ENCODE measurements around the gene KCNH6.

KCNH6 gene

GRCh38 chr17:63530557-63531021 is 7.4 kb downstream of the KCNH6 start:
- no peak overlapping the region for H3K4me3 ChIP-seq (replicated peaks; ENCODE audit: insufficient read depth, low read length)
- H3K27me3 ChIP-seq (ENCODE audit: insufficient read depth, poor library complexity, severe bottlenecking) = no peaks in the 10 kb centered on the region
- no peak overlapping the region for H3K27ac ChIP-seq (replicated peaks)
- TF ChIP-seq SPI1 (IDR thresholded peaks at IDR 0.05; ENCODE audit: borderline replicate concordance, low read depth) (no peak), CTCF (IDR thresholded peaks at IDR 0.05; ENCODE audit: insufficient read depth, low read length) (no peak), GABPA (IDR thresholded peaks at IDR 0.05; ENCODE audit: low read depth) (no peak), POLR2AphosphoS5 (IDR thresholded peaks at IDR 0.05; ENCODE audit: low read depth) (no peak), REST (IDR thresholded peaks at IDR 0.05; ENCODE audit: insufficient replicate concordance, low read depth) (no peak)
- DNase-seq (ENCODE audit: low read depth in 1 of 2, low spot score in 1 of 2) = no peak

GRCh38 chr17:63531022-63531965 is 8.1 kb downstream of the KCNH6 start:
- peaks cover 3% of the 10 kb centered on the region for H3K27me3 ChIP-seq (ENCODE audit: insufficient read depth, poor library complexity, severe bottlenecking)
- no peak overlapping the region for H3K4me3 ChIP-seq (replicated peaks; ENCODE audit: insufficient read depth, low read length)
- no peak for DNase-seq (ENCODE audit: low read depth in 1 of 2, low spot score in 1 of 2)
- no peak for TF ChIP-seq SPI1 (IDR thresholded peaks at IDR 0.05; ENCODE audit: borderline replicate concordance, low read depth)
- TF ChIP-seq GABPA (IDR thresholded peaks at IDR 0.05; ENCODE audit: low read depth) = no peak
- no peak overlapping the region for H3K27ac ChIP-seq (replicated peaks)

- no peak overlapping the region for H3K27ac ChIP-seq (replicated peaks)
- no peak for DNase-seq (ENCODE audit: low read depth in 1 of 2, low spot score in 1 of 2)
- H3K27me3 ChIP-seq (ENCODE audit: insufficient read depth, poor library complexity, severe bottlenecking) = peaks cover 17% of the 10 kb centered on the region
- TF ChIP-seq POLR2AphosphoS5 (IDR thresholded peaks at IDR 0.05; ENCODE audit: low read depth) = no peak
- TF ChIP-seq CTCF (IDR thresholded peaks at IDR 0.05; ENCODE audit: insufficient read depth, low read length) = no peak
- no peak for TF ChIP-seq REST (IDR thresholded peaks at IDR 0.05; ENCODE audit: insufficient replicate concordance, low read depth)
- no peak for TF ChIP-seq SPI1 (IDR thresholded peaks at IDR 0.05; ENCODE audit: borderline replicate concordance, low read depth)
- TF ChIP-seq GABPA (IDR thresholded peaks at IDR 0.05; ENCODE audit: low read depth) = no peak
- H3K4me3 ChIP-seq (replicated peaks; ENCODE audit: insufficient read depth, low read length) = no peak overlapping the region
Observed at GRCh38 chr17:63533433-63534077, 10.4 kb downstream of the KCNH6 start.

- no peak for DNase-seq (ENCODE audit: low read depth in 1 of 2, low spot score in 1 of 2)
- no peak overlapping the region for H3K4me3 ChIP-seq (replicated peaks; ENCODE audit: insufficient read depth, low read length)
- H3K27me3 ChIP-seq (ENCODE audit: insufficient read depth, poor library complexity, severe bottlenecking) = peaks cover 21% of the 10 kb centered on the region
- no peak for TF ChIP-seq SPI1 (IDR thresholded peaks at IDR 0.05; ENCODE audit: borderline replicate concordance, low read depth)
- TF ChIP-seq CTCF (IDR thresholded peaks at IDR 0.05; ENCODE audit: insufficient read depth, low read length) = no peak
- no peak for TF ChIP-seq POLR2AphosphoS5 (IDR thresholded peaks at IDR 0.05; ENCODE audit: low read depth)
- no peak for TF ChIP-seq GABPA (IDR thresholded peaks at IDR 0.05; ENCODE audit: low read depth)
- no peak for TF ChIP-seq REST (IDR thresholded peaks at IDR 0.05; ENCODE audit: insufficient replicate concordance, low read depth)
- H3K27ac ChIP-seq (replicated peaks) = no peak overlapping the region
Observed at GRCh38 chr17:63534078-63534570, 11.0 kb downstream of the KCNH6 start.

All from HL-60 (cell line).